HEK293 (cell line): Measurements from ENCODE around the gene LRRFIP1.

ENCODE experiments used
- EGR2 ChIP-seq: fragments of 450-650 bp; formaldehyde crosslinking; IDR thresholded peaks from 2 replicates; pipeline ENCODE4 v1.5.1; 2016; ENCODE audit warnings: low read depth, missing biosample characterization, missing genetic modification characterization
- OSR2 ChIP-seq: fragments of 450-650 bp; formaldehyde crosslinking; IDR thresholded peaks from 2 replicates; pipeline ENCODE4 v1.5.1; 2016; ENCODE audit warnings: missing biosample characterization, missing genetic modification characterization
- PRDM2 ChIP-seq: fragments of 450-650 bp; formaldehyde crosslinking; IDR thresholded peaks from 2 replicates; pipeline ENCODE4 v1.5.1; 2016; ENCODE audit warnings: missing biosample characterization, missing genetic modification characterization, borderline replicate concordance
- PRDM6 ChIP-seq: fragments of 450-650 bp; formaldehyde crosslinking; IDR thresholded peaks from 2 replicates; pipeline ENCODE4 v1.5.1; 2017; ENCODE audit warnings: missing biosample characterization, missing genetic modification characterization
- TRIM28 ChIP-seq: IDR thresholded peaks from 2 replicates; pipeline ENCODE4 v1.6.1; 2011; ENCODE audit warnings: low read length, control low read depth, borderline replicate concordance
- YY2 ChIP-seq: fragments of 450-650 bp; formaldehyde crosslinking; IDR thresholded peaks from 2 replicates; pipeline ENCODE4 v1.5.1; 2016; ENCODE audit warnings: missing biosample characterization, missing genetic modification characterization
- ZBTB1 ChIP-seq: fragments of 450-650 bp; formaldehyde crosslinking; IDR thresholded peaks from 2 replicates; pipeline ENCODE4 v1.5.1; 2016; ENCODE audit warnings: missing biosample characterization, missing genetic modification characterization
- ZBTB8A ChIP-seq: fragments of 450-650 bp; formaldehyde crosslinking; IDR thresholded peaks from 2 replicates; pipeline ENCODE4 v1.5.1; 2016; ENCODE audit warnings: missing biosample characterization, missing genetic modification characterization
- ZFP41 ChIP-seq: fragments of 450-650 bp; formaldehyde crosslinking; IDR thresholded peaks from 2 replicates; pipeline ENCODE4 v1.5.1; 2016; ENCODE audit warnings: missing biosample characterization, missing genetic modification characterization, borderline replicate concordance
- ZNF112 ChIP-seq: fragments of 450-650 bp; formaldehyde crosslinking; IDR thresholded peaks from 2 replicates; pipeline ENCODE4 v1.5.0; 2017; ENCODE audit warnings: missing biosample characterization, missing genetic modification characterization
- ZNF138 ChIP-seq: fragments of 450-650 bp; formaldehyde crosslinking; IDR thresholded peaks from 2 replicates; pipeline ENCODE4 v1.5.1; 2016; ENCODE audit warnings: missing biosample characterization, missing genetic modification characterization, borderline replicate concordance
- ZNF140 ChIP-seq: fragments of 450-650 bp; formaldehyde crosslinking; IDR thresholded peaks from 2 replicates; pipeline ENCODE4 v1.5.1; 2016; ENCODE audit warnings: missing biosample characterization, missing genetic modification characterization
- ZNF146 ChIP-seq: fragments of 450-650 bp; formaldehyde crosslinking; IDR thresholded peaks from 2 replicates; pipeline ENCODE4 v1.5.1; 2016; ENCODE audit warnings: missing biosample characterization, missing genetic modification characterization
- ZNF211 ChIP-seq: fragments of 450-650 bp; formaldehyde crosslinking; IDR thresholded peaks from 2 replicates; pipeline ENCODE4 v1.5.1; 2016; ENCODE audit warnings: low read depth, missing biosample characterization, missing genetic modification characterization
- ZNF24 ChIP-seq: fragments of 450-650 bp; formaldehyde crosslinking; IDR thresholded peaks from 2 replicates; pipeline ENCODE4 v1.5.1; 2016; ENCODE audit warnings: missing biosample characterization, missing genetic modification characterization
- ZNF37A ChIP-seq: fragments of 450-650 bp; IDR thresholded peaks from 2 replicates; pipeline ENCODE4 v1.5.1; 2018; ENCODE audit warnings: missing biosample characterization, missing genetic modification characterization
- ZNF416 ChIP-seq: fragments of 450-650 bp; formaldehyde crosslinking; IDR thresholded peaks from 2 replicates; pipeline ENCODE4 v1.5.1; 2016; ENCODE audit warnings: missing biosample characterization, missing genetic modification characterization
- ZNF600 ChIP-seq: fragments of 450-650 bp; formaldehyde crosslinking; IDR thresholded peaks from 2 replicates; pipeline ENCODE4 v1.5.1; 2016; ENCODE audit warnings: missing biosample characterization, missing genetic modification characterization
- ZNF629 ChIP-seq: fragments of 450-650 bp; formaldehyde crosslinking; IDR thresholded peaks from 2 replicates; pipeline ENCODE4 v1.5.1; 2017; ENCODE audit warnings: missing biosample characterization, missing genetic modification characterization
- ZNF843 ChIP-seq: fragments of 450-650 bp; formaldehyde crosslinking; IDR thresholded peaks from 2 replicates; pipeline ENCODE4 v1.5.1; 2016; ENCODE audit warnings: missing biosample characterization, missing genetic modification characterization
- ZSCAN23 ChIP-seq: fragments of 450-650 bp; formaldehyde crosslinking; IDR thresholded peaks from 2 replicates; pipeline ENCODE4 v1.5.1; 2016; ENCODE audit warnings: missing biosample characterization, missing genetic modification characterization
- ZSCAN30 ChIP-seq: fragments of 450-650 bp; IDR thresholded peaks from 2 replicates; pipeline ENCODE4 v1.5.1; 2018; ENCODE audit warnings: missing biosample characterization, mild to moderate bottlenecking, missing genetic modification characterization, moderate library complexity
- TF ChIP-seq, protein P1 (sequence below): fragments of 450-650 bp; IDR thresholded peaks from 2 replicates; pipeline ENCODE4 v1.5.1; 2018; ENCODE audit warnings: missing biosample characterization, missing genetic modification characterization
- TF ChIP-seq, protein P2 (sequence below): fragments of 450-650 bp; formaldehyde crosslinking; conservative IDR thresholded peaks from 2 replicates; pipeline ENCODE4 v1.5.1; 2016; ENCODE audit warnings: low read depth, missing biosample characterization, missing genetic modification characterization
- TF ChIP-seq, protein P3 (sequence below): fragments of 450-650 bp; formaldehyde crosslinking; IDR thresholded peaks from 2 replicates; pipeline ENCODE4 v1.5.1; 2017; ENCODE audit warnings: missing biosample characterization, missing genetic modification characterization

LRRFIP1 gene

GRCh38 chr2:237669628-237670392 lies 42.4 kb downstream of the LRRFIP1 start (continued):
- TF ChIP-seq, protein P1, sequence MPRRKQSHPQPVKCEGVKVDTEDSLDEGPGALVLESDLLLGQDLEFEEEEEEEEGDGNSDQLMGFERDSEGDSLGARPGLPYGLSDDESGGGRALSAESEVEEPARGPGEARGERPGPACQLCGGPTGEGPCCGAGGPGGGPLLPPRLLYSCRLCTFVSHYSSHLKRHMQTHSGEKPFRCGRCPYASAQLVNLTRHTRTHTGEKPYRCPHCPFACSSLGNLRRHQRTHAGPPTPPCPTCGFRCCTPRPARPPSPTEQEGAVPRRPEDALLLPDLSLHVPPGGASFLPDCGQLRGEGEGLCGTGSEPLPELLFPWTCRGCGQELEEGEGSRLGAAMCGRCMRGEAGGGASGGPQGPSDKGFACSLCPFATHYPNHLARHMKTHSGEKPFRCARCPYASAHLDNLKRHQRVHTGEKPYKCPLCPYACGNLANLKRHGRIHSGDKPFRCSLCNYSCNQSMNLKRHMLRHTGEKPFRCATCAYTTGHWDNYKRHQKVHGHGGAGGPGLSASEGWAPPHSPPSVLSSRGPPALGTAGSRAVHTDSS (tag by site-specific recombination), result 0 out of 2 replicates have a peak, but pooled peaks have one; percentile 20
- TF ChIP-seq ZFP41 (tag by site-specific recombination), result no peak
- TF ChIP-seq ZNF37A (tag by site-specific recombination), result no peak
- no peak for TF ChIP-seq ZNF138
- TF ChIP-seq ZNF600 (tag by site-specific recombination), result peak; percentile 82; the same call in 1 of the 2 replicates
- TF ChIP-seq, protein P2, sequence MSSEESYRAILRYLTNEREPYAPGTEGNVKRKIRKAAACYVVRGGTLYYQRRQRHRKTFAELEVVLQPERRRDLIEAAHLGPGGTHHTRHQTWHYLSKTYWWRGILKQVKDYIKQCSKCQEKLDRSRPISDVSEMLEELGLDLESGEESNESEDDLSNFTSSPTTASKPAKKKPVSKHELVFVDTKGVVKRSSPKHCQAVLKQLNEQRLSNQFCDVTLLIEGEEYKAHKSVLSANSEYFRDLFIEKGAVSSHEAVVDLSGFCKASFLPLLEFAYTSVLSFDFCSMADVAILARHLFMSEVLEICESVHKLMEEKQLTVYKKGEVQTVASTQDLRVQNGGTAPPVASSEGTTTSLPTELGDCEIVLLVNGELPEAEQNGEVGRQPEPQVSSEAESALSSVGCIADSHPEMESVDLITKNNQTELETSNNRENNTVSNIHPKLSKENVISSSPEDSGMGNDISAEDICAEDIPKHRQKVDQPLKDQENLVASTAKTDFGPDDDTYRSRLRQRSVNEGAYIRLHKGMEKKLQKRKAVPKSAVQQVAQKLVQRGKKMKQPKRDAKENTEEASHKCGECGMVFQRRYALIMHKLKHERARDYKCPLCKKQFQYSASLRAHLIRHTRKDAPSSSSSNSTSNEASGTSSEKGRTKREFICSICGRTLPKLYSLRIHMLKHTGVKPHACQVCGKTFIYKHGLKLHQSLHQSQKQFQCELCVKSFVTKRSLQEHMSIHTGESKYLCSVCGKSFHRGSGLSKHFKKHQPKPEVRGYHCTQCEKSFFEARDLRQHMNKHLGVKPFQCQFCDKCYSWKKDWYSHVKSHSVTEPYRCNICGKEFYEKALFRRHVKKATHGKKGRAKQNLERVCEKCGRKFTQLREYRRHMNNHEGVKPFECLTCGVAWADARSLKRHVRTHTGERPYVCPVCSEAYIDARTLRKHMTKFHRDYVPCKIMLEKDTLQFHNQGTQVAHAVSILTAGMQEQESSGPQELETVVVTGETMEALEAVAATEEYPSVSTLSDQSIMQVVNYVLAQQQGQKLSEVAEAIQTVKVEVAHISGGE (tag by site-specific recombination), result no peak
- TF ChIP-seq, protein P3, sequence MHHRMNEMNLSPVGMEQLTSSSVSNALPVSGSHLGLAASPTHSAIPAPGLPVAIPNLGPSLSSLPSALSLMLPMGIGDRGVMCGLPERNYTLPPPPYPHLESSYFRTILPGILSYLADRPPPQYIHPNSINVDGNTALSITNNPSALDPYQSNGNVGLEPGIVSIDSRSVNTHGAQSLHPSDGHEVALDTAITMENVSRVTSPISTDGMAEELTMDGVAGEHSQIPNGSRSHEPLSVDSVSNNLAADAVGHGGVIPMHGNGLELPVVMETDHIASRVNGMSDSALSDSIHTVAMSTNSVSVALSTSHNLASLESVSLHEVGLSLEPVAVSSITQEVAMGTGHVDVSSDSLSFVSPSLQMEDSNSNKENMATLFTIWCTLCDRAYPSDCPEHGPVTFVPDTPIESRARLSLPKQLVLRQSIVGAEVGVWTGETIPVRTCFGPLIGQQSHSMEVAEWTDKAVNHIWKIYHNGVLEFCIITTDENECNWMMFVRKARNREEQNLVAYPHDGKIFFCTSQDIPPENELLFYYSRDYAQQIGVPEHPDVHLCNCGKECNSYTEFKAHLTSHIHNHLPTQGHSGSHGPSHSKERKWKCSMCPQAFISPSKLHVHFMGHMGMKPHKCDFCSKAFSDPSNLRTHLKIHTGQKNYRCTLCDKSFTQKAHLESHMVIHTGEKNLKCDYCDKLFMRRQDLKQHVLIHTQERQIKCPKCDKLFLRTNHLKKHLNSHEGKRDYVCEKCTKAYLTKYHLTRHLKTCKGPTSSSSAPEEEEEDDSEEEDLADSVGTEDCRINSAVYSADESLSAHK, result peak; percentile 66; the same call in 1 of the 2 replicates
- TF ChIP-seq TRIM28, result no peak; the same call in 1 of the 2 replicates
- no peak for TF ChIP-seq ZNF112 (tag by site-specific recombination)
- peak; percentile 81 for TF ChIP-seq ZNF843 (tag by site-specific recombination)
- TF ChIP-seq ZNF24 (tag by site-specific recombination), result peak; percentile 55; the same call in 1 of the 2 replicates
- peak; percentile 87 for TF ChIP-seq ZNF629 (tag by site-specific recombination)
- peak; percentile 98 for TF ChIP-seq OSR2 (tag by site-specific recombination)
- 0 out of 2 replicates have a peak, but pooled peaks have one; percentile 9 for TF ChIP-seq EGR2 (tag by site-specific recombination)
- no peak for TF ChIP-seq ZNF416 (tag by site-specific recombination)
- TF ChIP-seq PRDM2 (tag by site-specific recombination), result no peak
- TF ChIP-seq ZSCAN23 (tag by site-specific recombination), result 0 out of 2 replicates have a peak, but pooled peaks have one; percentile 58
- TF ChIP-seq YY2 (tag by site-specific recombination), result no peak
- no peak for TF ChIP-seq ZNF146 (tag by site-specific recombination)
- peak; percentile 69; the same call in 1 of the 2 replicates for TF ChIP-seq PRDM6 (tag by site-specific recombination)
- no peak for TF ChIP-seq ZNF211
- TF ChIP-seq ZNF140 (tag by site-specific recombination), result no peak
- TF ChIP-seq ZBTB1 (tag by site-specific recombination), result no peak
- TF ChIP-seq ZBTB8A, result peak; percentile 65
- no peak for TF ChIP-seq ZSCAN30 (tag by site-specific recombination)
